ENCODE measurements around the gene SIGLEC5.

SIGLEC5 gene

GRCh38 chr19:51587264-51588191 is 42.7 kb downstream of the SIGLEC5 start:
- DNase-seq = no peak

- no peak for DNase-seq
Observed at GRCh38 chr19:51586799-51587198, 43.4 kb downstream of the SIGLEC5 start.

GRCh38 chr19:51586103-51586728 is 44.0 kb downstream of the SIGLEC5 start:
- DNase-seq = no peak

GRCh38 chr19:51576850-51577249 is 53.4 kb downstream of the SIGLEC5 start:
- no peak for DNase-seq

- no peak for DNase-seq
Observed at GRCh38 chr19:51573331-51573730, 56.9 kb downstream of the SIGLEC5 start.

GRCh38 chr19:51572908-51573307 is 57.3 kb downstream of the SIGLEC5 start:
- DNase-seq = no peak

- DNase-seq = no peak
Observed at GRCh38 chr19:51572410-51572809, 57.8 kb downstream of the SIGLEC5 start.

GRCh38 chr19:51571599-51571998 is 58.6 kb downstream of the SIGLEC5 start:
- no peak for DNase-seq

- peak; percentile 94 for DNase-seq
Observed at GRCh38 chr19:51570962-51571575, 59.1 kb downstream of the SIGLEC5 start, which contains the start of gene ZNF175. TSS of gene ZNF175 (plus strand) at chr19:51571283. CDS start at chr19:51573330, 2,047 bp downstream.

- DNase-seq = no peak
Observed at GRCh38 chr19:51568456-51568855, 61.7 kb downstream of the SIGLEC5 start.

- DNase-seq = no peak
Observed at GRCh38 chr19:51567583-51567982, 62.6 kb downstream of the SIGLEC5 start.

GRCh38 chr19:51566489-51567100 is 63.6 kb downstream of the SIGLEC5 start:
- DNase-seq = no peak

- DNase-seq = no peak
Observed at GRCh38 chr19:51565583-51565982, 64.6 kb downstream of the SIGLEC5 start.

- no peak for DNase-seq
Observed at GRCh38 chr19:51564791-51565190, 65.4 kb downstream of the SIGLEC5 start.
